Endothelial cell of umbilical vein (primary cell): ENCODE measurements around the gene DNA2. TPM values are rescaled to one million over a fixed set of nuclear protein-coding genes. Genes with fewer than 3 reads are reported as not detected.

Source experiments
- BruUV-seq: library from RNA; stranded (reverse); fragments of 400-500 nt; replicated peaks from 2 replicates; lab custom pipeline; 2021; lab: Mats Ljungman, UMichigan
- CTCF ChIA-PET: fragments of 300-600, 350-600 bp; sonication (Branson Sonifier 250); formaldehyde crosslinking; loops from one replicate; lab custom pipeline; 2021; ENCODE audit warnings: antibody characterized with exemption, inconsistent platforms; lab: Charles Lee
- POLR2A ChIA-PET: fragments of 300-600, 350-600 bp; sonication (Branson Sonifier 250); formaldehyde crosslinking; loops from one replicate; lab custom pipeline; 2021; ENCODE audit warnings: antibody characterized with exemption, inconsistent platforms; lab: Charles Lee
- DNase-seq: peaks from one replicate; pipeline ENCODE4 v3.0.0-alpha.2; 2011; ENCODE audit warnings: low read depth, low spot score
- FAIRE-seq: peaks from 2 replicates; lab custom pipeline; 2011; peaks lifted over from hg19 to GRCh38; lab: Jason Lieb, UNC
- H2AFZ ChIP-seq: 2 replicates; pipeline ENCODE4 v1.6.0; 2012; ENCODE audit warnings: low read depth, low read length, control low read depth, inconsistent platforms
- H3K27ac ChIP-seq: 2 replicates; pipeline ENCODE4 v1.5.1; 2011; ENCODE audit warnings: low read depth, mild to moderate bottlenecking, control low read depth, low read length, moderate library complexity; ENCODE audit not compliant: insufficient read depth
- H3K27me3 ChIP-seq, 2 experiments: 2 replicates each; pipeline versions ENCODE4 v1.6.0 to v1.6.1; 2011; ENCODE audit warnings: low read length in 2 of 2, mixed read lengths in 1 of 2; ENCODE audit not compliant: control insufficient read depth in 2 of 2, insufficient read depth in 2 of 2
- H3K36me3 ChIP-seq, 2 experiments: 2 replicates in 1 of 2; 3 replicates in 1 of 2; pipeline ENCODE4 v1.5.1; 2011; ENCODE audit warnings: low read length in 2 of 2, mild to moderate bottlenecking in 1 of 2, moderate library complexity in 1 of 2; ENCODE audit not compliant: control insufficient read depth in 2 of 2, insufficient read depth in 2 of 2; ENCODE audit errors: extremely low read depth in 1 of 2
- H3K4me1 ChIP-seq: 3 replicates; pipeline ENCODE4 v1.5.1; 2011; ENCODE audit warnings: mild to moderate bottlenecking, low read length; ENCODE audit not compliant: control insufficient read depth, insufficient read depth; ENCODE audit errors: extremely low read depth
- H3K4me2 ChIP-seq: 2 replicates; pipeline ENCODE4 v1.6.1; 2011; ENCODE audit warnings: low read length, control low read depth, mixed read lengths; ENCODE audit not compliant: insufficient read depth
- H3K4me3 ChIP-seq, 3 experiments: fragments of 200-600 bp in 1 of 3; sonication (generic), shearing (Covaris generic) in 1 of 3; replicated peaks in 1 of 3; 2 replicates each; pipeline ENCODE4 v1.5.1; 2011 to 2016; ENCODE audit warnings: control low read depth in 3 of 3, low read length in 3 of 3, mild to moderate bottlenecking in 2 of 3, inconsistent platforms in 1 of 3, low read depth in 1 of 3, moderate library complexity in 1 of 3; ENCODE audit not compliant: insufficient read depth in 1 of 3
- H3K79me2 ChIP-seq: 2 replicates; pipeline ENCODE4 v1.6.0; 2012; ENCODE audit warnings: low read length, inconsistent platforms; ENCODE audit not compliant: control insufficient read depth, insufficient read depth
- H3K9ac ChIP-seq: replicated peaks from 2 replicates; pipeline ENCODE3; 2011; ENCODE audit warnings: low read length, control low read depth; ENCODE audit not compliant: insufficient read depth; ENCODE audit errors: extremely low read depth
- H3K9me1 ChIP-seq: replicated peaks from 3 replicates; pipeline ENCODE4 v1.6.0; 2011; ENCODE audit warnings: mild to moderate bottlenecking, low read length; ENCODE audit not compliant: control insufficient read depth, insufficient read depth; ENCODE audit errors: extremely low read depth
- H3K9me3 ChIP-seq: replicated peaks from 2 replicates; pipeline ENCODE4 v1.5.1; 2012; ENCODE audit warnings: low read length, inconsistent platforms; ENCODE audit not compliant: control insufficient read depth, insufficient read depth
- H4K20me1 ChIP-seq: replicated peaks from 2 replicates; pipeline ENCODE3; 2011; ENCODE audit warnings: mild to moderate bottlenecking, low read length; ENCODE audit not compliant: control insufficient read depth, insufficient read depth; ENCODE audit errors: extremely low read depth
- CTCF ChIP-seq, 2 donors: IDR thresholded peaks; 1 replicate in 1 of 2; 2 replicates in 1 of 2; pipeline ENCODE4 v1.5.1; 2011; ENCODE audit warnings: low read length in 2 of 2, mild to moderate bottlenecking in 2 of 2, moderate library complexity in 2 of 2, control low read depth in 1 of 2, inconsistent platforms in 1 of 2, low read depth in 1 of 2; ENCODE audit not compliant: insufficient read depth in 1 of 2; ENCODE audit errors: extremely low read depth in 1 of 2
- EZH2 ChIP-seq: IDR thresholded peaks from 2 replicates; pipeline ENCODE4 v1.6.1; 2012; ENCODE audit warnings: borderline replicate concordance, low read depth, mild to moderate bottlenecking, moderate library complexity, low read length, inconsistent platforms; ENCODE audit not compliant: severe bottlenecking
- FOS ChIP-seq: IDR thresholded peaks from 2 replicates; pipeline ENCODE4 v1.6.1; 2011; ENCODE audit warnings: mild to moderate bottlenecking, low read length, moderate library complexity, borderline replicate concordance; ENCODE audit not compliant: insufficient read depth
- GATA2 ChIP-seq: IDR thresholded peaks from 2 replicates; pipeline ENCODE4 v1.7.0; 2011; ENCODE audit warnings: low read depth, mild to moderate bottlenecking, moderate library complexity, mixed read lengths, low read length; ENCODE audit not compliant: insufficient read length, insufficient read depth
- JUN ChIP-seq: IDR thresholded peaks from 2 replicates; pipeline ENCODE4 v1.6.1; 2011; ENCODE audit warnings: borderline replicate concordance, low read depth; ENCODE audit not compliant: insufficient read length, insufficient read depth
- MYC ChIP-seq: IDR thresholded peaks from one replicate; pipeline ENCODE4 v1.6.1; 2011; ENCODE audit warnings: mild to moderate bottlenecking, low read depth, low read length
- POLR2A ChIP-seq: IDR thresholded peaks from 2 replicates; pipeline ENCODE4 v1.6.1; 2012; ENCODE audit warnings: low read depth, mild to moderate bottlenecking, control low read depth, low read length
- POLR2AphosphoS5 ChIP-seq: IDR thresholded peaks from 2 replicates; pipeline ENCODE4 v1.6.1; 2012; ENCODE audit warnings: low read depth, mild to moderate bottlenecking, control low read depth, low read length, moderate library complexity; ENCODE audit not compliant: insufficient read depth
- dilution Hi-C: fragments of 300-500 bp; cut with MboI; formaldehyde crosslinking; loops from one replicate; pipeline ENCODE4 v1.15.0; 2019; ENCODE audit warnings: low sequenced_read_pairs; ENCODE audit not compliant: extremely low pct_ligation_motif_present
- intact Hi-C: fragments of 100-400 bp; cut with micrococcal nuclease; formaldehyde crosslinking; loops from one replicate; pipeline ENCODE4 v1.10.0; 2022
- polyA plus RNA-seq, 4 experiments: library from polyadenylated mRNA; depleted of rRNA in 3 of 4; stranded (reverse) in 3 of 4; unstranded in 1 of 4; fragments of >200 nt; gene quantifications; 2 replicates each; pipeline versions ENCODE4 v1.2.1 to v1.2.3, GENCODE V29; 2011 to 2012; ENCODE audit warnings: missing spikeins in 1 of 4
- total RNA-seq: library from RNA; stranded (reverse); gene quantifications from 2 replicates; pipeline ENCODE4 v1.2.3, GENCODE V29; 2021
- TF ChIP-seq, protein P1 (sequence below): IDR thresholded peaks from 2 replicates; pipeline ENCODE4 v1.6.1; 2011; ENCODE audit not compliant: insufficient read depth, insufficient read length

DNA2 gene
- total and polyA plus RNA-seq, 2 donors (not counting 3 experiments of a cell fraction or from before 2014, with no cell fraction given) = 3.5 to 18.1 TPM

- Histone ChIP-seq H3K4me2 (no peak overlapping the region), H3K79me2 (peaks cover under 1% of the 10 kb centered on the region), H3K4me1 (no peaks in the 10 kb centered on the region), H3K36me3 (peaks cover 0 to 6% of the 10 kb centered on the region in 2 experiments), H3K9me1 (no peaks in the 10 kb centered on the region), H3K4me3 (no peak overlapping the region), H3K27ac (no peak overlapping the region), H4K20me1 (no peaks in the 10 kb centered on the region), H2AFZ (no peak overlapping the region), H3K9ac (no peak overlapping the region), H3K27me3 (no peaks in the 10 kb centered on the region), H3K9me3 (no peaks in the 10 kb centered on the region)
- no peak for DNase-seq
- FAIRE-seq = no peak
- dilution Hi-C loops = no loop called here
- TF ChIP-seq JUN = no peak
- no peak for TF ChIP-seq POLR2A
- TF ChIP-seq POLR2AphosphoS5 = no peak
- TF ChIP-seq, protein P1, sequence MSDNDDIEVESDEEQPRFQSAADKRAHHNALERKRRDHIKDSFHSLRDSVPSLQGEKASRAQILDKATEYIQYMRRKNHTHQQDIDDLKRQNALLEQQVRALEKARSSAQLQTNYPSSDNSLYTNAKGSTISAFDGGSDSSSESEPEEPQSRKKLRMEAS = no peak
- TF ChIP-seq CTCF (IDR thresholded peaks at IDR 0.05; ENCODE audit: extremely low read depth in 1 of 2, insufficient read depth in 1 of 2, low read depth in 1 of 2, low read length in 2 of 2) = no peak
- no peak for TF ChIP-seq EZH2
- TF ChIP-seq FOS = no peak
- TF ChIP-seq GATA2 = no peak
- TF ChIP-seq MYC = no peak
- intact Hi-C loops = no loop called here
- BruUV-seq = no TSS peak
- POLR2A ChIA-PET = no interaction called here
- CTCF ChIA-PET = no interaction called here
Measured at GRCh38 chr10:68463365-68464093, 8.2 kb downstream of the DNA2 start.
